ENCODE results near the gene NATD1. TPM values are rescaled to one million over a fixed set of nuclear protein-coding genes. Genes with fewer than 3 reads are reported as not detected.

The NATD1 gene
- total RNA-seq, 2 experiments from 2014 or later, result 2.1 to 2.5 TPM

DNA sequence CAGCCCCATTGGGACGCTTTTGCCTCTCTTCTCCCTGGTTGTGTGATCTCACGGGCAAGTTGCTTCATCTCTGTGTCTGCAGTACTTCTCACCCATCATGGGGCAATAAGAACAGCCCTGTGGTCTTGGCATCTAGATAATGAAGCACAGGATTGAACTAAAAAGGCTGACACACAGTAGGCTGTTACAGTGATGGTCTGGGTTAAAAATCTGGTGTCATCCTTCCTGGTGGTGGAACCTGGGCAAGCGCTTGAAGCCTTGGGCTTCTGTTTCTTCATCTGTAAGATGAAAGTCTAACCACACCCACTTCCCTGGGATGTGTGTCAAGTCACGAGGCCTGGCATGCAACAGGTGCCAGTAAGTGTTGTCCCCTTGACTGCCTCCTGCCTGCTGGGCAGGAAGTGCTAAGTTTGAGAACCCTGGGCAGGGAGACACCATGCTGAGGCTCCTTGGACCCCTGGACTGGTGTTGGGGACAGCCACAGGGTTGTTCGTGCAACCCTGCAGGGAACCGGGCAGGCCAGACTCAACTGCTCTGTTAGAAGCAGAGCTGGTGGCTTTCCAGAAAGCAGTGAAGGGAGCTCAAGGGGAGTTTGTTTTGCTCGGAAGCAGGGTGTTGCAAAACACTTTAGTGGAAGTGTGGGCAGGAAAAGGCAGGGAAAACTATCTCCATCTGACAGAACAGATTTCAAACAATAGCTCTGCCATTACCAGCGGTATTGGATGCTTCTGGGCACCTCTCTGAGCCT, 25.4 kb upstream of the NATD1 start:
- DNase-seq, result peak; percentile 76
- Mint-ChIP-seq H3K9me3 (no peaks in the 10 kb centered on the region), H3K4me3 (no peak overlapping the region), H3K27ac (peak overlapping the region; percentile 66), H3K36me3 (ENCODE audit: low read depth) (no peaks in the 10 kb centered on the region), H3K4me1 (ENCODE audit: low read depth) (peaks cover 59% of the 10 kb centered on the region), H3K27me3 (ENCODE audit: low read depth) (no peaks in the 10 kb centered on the region)
- intact Hi-C loops (cut with micrococcal nuclease), result no loop called here
- CTCF ChIA-PET, result interaction anchor here (0.8 to 3.2 kb wide), 10 partner anchors 9 to 253 kb away, joined by 3 to 22 read pairs (median 6); no protein-coding TSS in a partner anchor

GRCh38 chr17:21277332-21277731, 24.1 kb upstream of the NATD1 start:
- Mint-ChIP-seq H3K4me3 (no peak overlapping the region), H3K4me1 (ENCODE audit: low read depth) (peaks cover 50% of the 10 kb centered on the region), H3K36me3 (ENCODE audit: low read depth) (no peaks in the 10 kb centered on the region), H3K27ac (no peak overlapping the region), H3K27me3 (ENCODE audit: low read depth) (no peaks in the 10 kb centered on the region), H3K9me3 (no peaks in the 10 kb centered on the region)
- intact Hi-C loops (cut with micrococcal nuclease), result no loop called here
- DNase-seq, result no peak
- CTCF ChIA-PET, result interaction anchor here (0.6 to 3.1 kb wide), 7 partner anchors 9 to 235 kb away, joined by 3 to 26 read pairs (median 5); no protein-coding TSS in a partner anchor

GRCh38 chr17:21276264-21276588, 23.0 kb upstream of the NATD1 start:
- intact Hi-C loops (cut with micrococcal nuclease), result no loop called here
- Mint-ChIP-seq H3K4me1 (ENCODE audit: low read depth) (peaks cover 43% of the 10 kb centered on the region), H3K4me3 (peak overlapping the region; percentile 78)

DNA sequence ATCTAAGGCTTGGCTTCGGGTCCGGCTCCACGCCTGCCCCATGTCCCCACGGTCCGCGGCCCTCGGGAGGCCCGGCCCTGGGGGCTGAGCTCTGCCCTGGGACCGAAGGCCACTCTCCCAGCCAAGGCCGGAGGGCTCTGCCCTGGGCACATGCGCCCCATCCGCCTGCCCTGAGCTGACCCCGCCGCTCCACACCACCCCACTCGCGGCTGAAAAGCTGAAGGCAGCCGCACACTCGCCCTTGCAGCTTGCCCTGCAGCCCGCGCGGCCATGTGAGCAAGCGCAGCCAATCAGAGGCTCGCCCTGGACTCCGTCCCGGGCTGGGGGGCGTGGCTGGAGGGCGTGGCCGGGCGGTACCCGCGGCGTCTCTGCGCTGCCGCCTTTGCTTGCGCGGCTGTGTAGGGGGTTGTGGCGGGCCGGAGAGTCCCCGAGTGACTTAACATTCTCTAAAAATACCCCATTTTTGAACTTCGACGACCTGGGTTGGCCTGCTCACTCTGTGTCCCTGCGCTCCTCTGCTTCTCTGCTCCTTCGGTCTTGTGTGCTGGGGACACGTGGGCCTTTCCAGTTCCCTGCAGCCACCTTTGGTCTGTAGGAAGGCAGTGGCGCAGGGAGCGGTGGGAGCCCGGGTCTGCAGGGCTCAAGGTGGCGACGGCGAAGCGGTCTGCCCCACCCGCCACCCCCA, 22.5 kb upstream of the NATD1 start:
- H3K27me3 Mint-ChIP-seq (ENCODE audit: low read depth), result no peaks in the 10 kb centered on the region
- peaks cover 42% of the 10 kb centered on the region for H3K4me1 Mint-ChIP-seq (ENCODE audit: low read depth)
- DNase-seq, result peak; percentile 96
- H3K9me3 Mint-ChIP-seq, result no peaks in the 10 kb centered on the region
- no peaks in the 10 kb centered on the region for H3K36me3 Mint-ChIP-seq (ENCODE audit: low read depth)
- H3K4me3 Mint-ChIP-seq, result peak overlapping the region; percentile 78
- CTCF ChIA-PET, result interaction anchor here (0.5 to 3.1 kb wide), 5 partner anchors 11 to 1022 kb away, joined by 4 to 26 read pairs (median 6); no protein-coding TSS in a partner anchor
- H3K27ac Mint-ChIP-seq, result peak overlapping the region; percentile 77
- intact Hi-C loops (cut with micrococcal nuclease), result loop anchor here (1.0 kb wide), 5 partner anchors 9 to 232 kb away; partner anchors contain the start of genes MAP2K3, NATD1, TMEM11 and USP22

More at GRCh38 chr17:21276264-21276588, 23.0 kb upstream of the NATD1 start:
- peak overlapping the region; percentile 77 for H3K27ac Mint-ChIP-seq
- H3K27me3 Mint-ChIP-seq (ENCODE audit: low read depth), result no peaks in the 10 kb centered on the region
- CTCF ChIA-PET, result interaction anchor here (0.5 to 3.1 kb wide), 5 partner anchors 10 to 236 kb away, joined by 3 to 26 read pairs (median 6); no protein-coding TSS in a partner anchor
- no peak for DNase-seq
- no peaks in the 10 kb centered on the region for H3K9me3 Mint-ChIP-seq
- H3K36me3 Mint-ChIP-seq (ENCODE audit: low read depth), result no peaks in the 10 kb centered on the region

GRCh38 chr17:21275047-21275578, 21.9 kb upstream of the NATD1 start:
- Mint-ChIP-seq H3K4me1 (ENCODE audit: low read depth) (peaks cover 37% of the 10 kb centered on the region), H3K27ac (no peak overlapping the region), H3K36me3 (ENCODE audit: low read depth) (no peaks in the 10 kb centered on the region), H3K27me3 (ENCODE audit: low read depth) (no peaks in the 10 kb centered on the region), H3K4me3 (peak overlapping the region; percentile 78), H3K9me3 (no peaks in the 10 kb centered on the region)
- DNase-seq, result no peak
- intact Hi-C loops (cut with micrococcal nuclease), result loop anchor here (1.0 kb wide), 5 partner anchors 9 to 232 kb away; partner anchors contain the start of genes MAP2K3, NATD1, TMEM11 and USP22
- CTCF ChIA-PET, result interaction anchor here (0.5 to 3.1 kb wide), 4 partner anchors 12 to 1022 kb away, joined by 4 to 26 read pairs (median 12); no protein-coding TSS in a partner anchor

DNA sequence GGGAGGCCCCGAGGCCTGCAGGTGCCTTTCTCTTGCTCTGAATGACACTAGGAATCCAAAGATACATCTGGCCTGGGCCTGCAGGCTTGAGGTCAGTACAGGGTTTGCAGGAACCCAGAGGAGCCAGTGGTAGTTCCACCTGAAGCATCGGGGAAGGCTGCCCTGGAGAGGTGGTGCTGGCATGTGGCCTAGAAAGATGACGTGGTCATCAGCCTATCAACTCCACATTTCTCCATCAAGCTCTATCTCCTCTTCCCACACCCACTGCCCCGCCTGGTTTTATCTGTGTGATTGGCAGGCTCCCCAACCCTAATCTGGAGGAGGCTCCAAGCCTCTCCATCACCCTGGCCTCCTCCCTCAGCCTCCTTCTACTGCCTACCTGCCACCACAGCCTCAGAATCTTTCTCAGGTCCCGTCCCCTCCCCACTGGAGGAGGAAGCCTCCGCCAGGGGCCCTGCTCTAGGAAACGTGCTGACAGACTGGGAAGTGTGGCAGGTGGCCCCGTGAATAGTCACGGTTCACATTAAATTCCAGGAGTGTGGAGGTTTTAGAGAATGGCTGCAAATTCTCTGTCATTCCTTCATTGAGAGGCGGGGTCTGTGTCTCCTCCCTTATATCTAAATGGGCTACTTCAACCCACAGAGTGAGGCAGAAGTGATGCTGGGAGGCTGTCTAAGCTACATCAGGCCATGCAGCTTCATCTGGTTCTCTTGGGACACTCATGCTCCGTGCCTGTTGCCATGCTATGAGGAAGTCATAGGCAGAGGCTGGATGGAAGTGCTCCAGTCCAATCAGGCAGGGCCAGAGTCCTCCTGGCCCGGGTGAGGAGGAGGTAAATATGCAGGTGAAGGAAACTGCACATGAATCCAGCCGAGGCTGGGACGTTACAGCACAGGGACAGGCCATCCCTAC, 19.9 kb upstream of the NATD1 start:
- no peaks in the 10 kb centered on the region for H3K9me3 Mint-ChIP-seq
- H3K27me3 Mint-ChIP-seq (ENCODE audit: low read depth), result no peaks in the 10 kb centered on the region
- no peak overlapping the region for H3K27ac Mint-ChIP-seq
- intact Hi-C loops (cut with micrococcal nuclease), result no loop called here
- no peak for DNase-seq
- no peak overlapping the region for H3K4me3 Mint-ChIP-seq
- CTCF ChIA-PET, result interaction anchor here (1.0 kb wide), 1 partner anchor 57 kb away, joined by 3 read pairs; no protein-coding TSS in a partner anchor
- peaks cover 22% of the 10 kb centered on the region for H3K4me1 Mint-ChIP-seq (ENCODE audit: low read depth)
- H3K36me3 Mint-ChIP-seq (ENCODE audit: low read depth), result no peaks in the 10 kb centered on the region

DNA sequence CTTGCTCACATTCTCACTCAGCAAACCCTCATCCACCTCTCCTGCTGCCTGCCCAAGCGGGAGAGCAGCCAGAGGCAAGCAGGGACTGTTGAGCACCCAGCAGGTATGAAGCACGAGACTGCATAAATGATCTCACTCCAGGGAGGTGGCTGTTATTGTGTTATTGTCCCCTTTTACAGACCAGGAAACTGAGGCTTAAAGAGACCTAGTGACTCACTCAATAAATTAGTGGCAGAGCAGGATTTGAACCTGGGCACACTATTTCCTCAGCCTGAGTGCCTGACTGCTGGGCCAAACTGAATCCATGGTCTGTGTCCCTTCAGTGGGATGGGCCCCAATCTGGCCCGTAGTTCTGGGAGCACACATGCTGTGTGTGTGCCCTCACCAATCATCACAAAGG, 19.0 kb upstream of the NATD1 start:
- DNase-seq, result no peak
- CTCF ChIA-PET, result no interaction called here
- peaks cover 20% of the 10 kb centered on the region for H3K4me1 Mint-ChIP-seq (ENCODE audit: low read depth)
- H3K36me3 Mint-ChIP-seq (ENCODE audit: low read depth), result no peaks in the 10 kb centered on the region
- H3K4me3 Mint-ChIP-seq, result no peak overlapping the region
- H3K27ac Mint-ChIP-seq, result no peak overlapping the region
- H3K27me3 Mint-ChIP-seq (ENCODE audit: low read depth), result no peaks in the 10 kb centered on the region
- H3K9me3 Mint-ChIP-seq, result no peaks in the 10 kb centered on the region
- intact Hi-C loops (cut with micrococcal nuclease), result no loop called here

GRCh38 chr17:21271454-21272183, 18.4 kb upstream of the NATD1 start:
- no peak overlapping the region for H3K27ac Mint-ChIP-seq
- peaks cover 19% of the 10 kb centered on the region for H3K4me1 Mint-ChIP-seq (ENCODE audit: low read depth)
- CTCF ChIA-PET, result no interaction called here
- H3K27me3 Mint-ChIP-seq (ENCODE audit: low read depth), result no peaks in the 10 kb centered on the region
- no peak overlapping the region for H3K4me3 Mint-ChIP-seq
- intact Hi-C loops (cut with micrococcal nuclease), result no loop called here
- no peak for DNase-seq
- no peaks in the 10 kb centered on the region for H3K9me3 Mint-ChIP-seq
- H3K36me3 Mint-ChIP-seq (ENCODE audit: low read depth), result no peaks in the 10 kb centered on the region

DNA sequence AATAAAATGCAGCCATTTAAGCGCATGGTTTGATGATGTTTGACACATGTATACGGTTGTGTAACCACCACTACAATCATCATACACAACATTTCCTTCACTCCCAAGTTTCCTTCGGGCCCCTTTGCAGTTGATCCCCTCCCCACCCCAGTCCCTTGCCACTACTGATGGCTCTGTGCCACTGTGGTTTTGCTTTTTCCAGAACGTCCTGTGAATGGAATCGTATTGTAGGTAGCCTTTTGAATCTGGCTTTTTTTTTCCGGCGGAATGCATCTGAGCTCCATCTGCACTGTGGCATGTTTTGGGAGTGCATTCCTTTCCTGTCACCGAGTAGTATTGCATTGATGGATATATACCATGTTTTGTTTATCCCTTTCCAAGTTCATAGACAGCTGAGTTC, 16.2 kb upstream of the NATD1 start:
- Mint-ChIP-seq H3K4me1 (ENCODE audit: low read depth) (peaks cover 10% of the 10 kb centered on the region), H3K27me3 (ENCODE audit: low read depth) (no peaks in the 10 kb centered on the region), H3K36me3 (ENCODE audit: low read depth) (no peaks in the 10 kb centered on the region), H3K27ac (no peak overlapping the region), H3K4me3 (no peak overlapping the region), H3K9me3 (no peaks in the 10 kb centered on the region)
- intact Hi-C loops (cut with micrococcal nuclease), result no loop called here
- DNase-seq, result no peak
- CTCF ChIA-PET, result interaction anchor here (0.9 kb wide), 1 partner anchor 19 kb away, joined by 3 read pairs; no protein-coding TSS in a partner anchor

DNA sequence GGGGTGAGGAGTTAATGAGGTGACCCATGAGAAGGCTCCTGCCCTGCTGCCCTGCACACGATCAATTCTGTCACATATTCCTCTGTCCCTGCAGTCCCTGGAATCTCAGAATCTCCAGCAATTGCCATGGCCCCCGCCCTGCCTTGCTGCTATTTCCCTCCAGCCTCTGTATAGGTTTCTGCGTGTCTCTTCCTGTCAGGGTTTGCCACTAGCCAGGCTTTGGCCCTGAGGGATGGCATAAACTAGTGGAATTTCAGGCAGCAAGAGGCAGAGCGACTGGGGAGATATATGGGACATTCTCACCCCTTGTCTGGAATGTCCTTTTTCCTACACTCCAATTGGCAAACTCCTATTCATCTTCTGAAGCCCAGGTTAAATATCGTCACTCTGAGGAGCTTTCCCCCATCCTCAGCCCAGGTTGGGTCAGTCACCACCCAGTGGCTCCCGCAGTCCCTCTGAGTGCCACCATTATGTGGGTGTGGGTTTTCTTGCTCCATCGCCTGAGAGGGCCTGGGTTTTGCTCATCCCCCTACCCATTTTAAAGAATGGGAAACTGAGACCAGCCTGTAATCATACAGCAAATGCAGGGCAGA, 15.5 kb upstream of the NATD1 start:
- H3K4me3 Mint-ChIP-seq, result no peak overlapping the region
- intact Hi-C loops (cut with micrococcal nuclease), result no loop called here
- no peaks in the 10 kb centered on the region for H3K9me3 Mint-ChIP-seq
- H3K27me3 Mint-ChIP-seq (ENCODE audit: low read depth), result no peaks in the 10 kb centered on the region
- DNase-seq, result no peak
- H3K36me3 Mint-ChIP-seq (ENCODE audit: low read depth), result no peaks in the 10 kb centered on the region
- CTCF ChIA-PET, result interaction anchor here (1.6 kb wide), 1 partner anchor 11 kb away, joined by 4 read pairs; no protein-coding TSS in a partner anchor
- H3K27ac Mint-ChIP-seq, result no peak overlapping the region
- peaks cover 10% of the 10 kb centered on the region for H3K4me1 Mint-ChIP-seq (ENCODE audit: low read depth)

DNA sequence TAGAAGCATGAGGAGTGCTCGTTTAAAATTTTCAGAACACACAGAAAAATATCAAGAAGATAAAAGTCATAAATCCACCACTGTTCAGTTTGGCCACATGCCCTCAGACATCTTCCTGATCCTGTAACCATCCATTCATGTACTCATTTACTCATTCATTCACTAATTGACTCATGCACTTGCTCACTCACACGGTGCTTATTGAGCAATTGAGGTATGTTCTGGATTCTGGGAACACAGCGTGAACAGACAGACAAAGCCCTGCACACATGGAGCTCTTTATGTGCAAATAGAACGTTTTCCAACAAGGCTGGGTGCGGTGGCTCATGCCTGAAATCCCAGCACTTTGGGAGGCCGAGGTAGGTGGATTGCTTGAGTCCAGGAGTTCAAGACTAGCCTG, 10.2 kb upstream of the NATD1 start:
- no peaks in the 10 kb centered on the region for H3K36me3 Mint-ChIP-seq (ENCODE audit: low read depth)
- H3K9me3 Mint-ChIP-seq, result no peaks in the 10 kb centered on the region
- H3K4me1 Mint-ChIP-seq (ENCODE audit: low read depth), result peaks cover 10% of the 10 kb centered on the region
- no peak for DNase-seq
- intact Hi-C loops (cut with micrococcal nuclease), result no loop called here
- no peak overlapping the region for H3K27ac Mint-ChIP-seq
- CTCF ChIA-PET, result no interaction called here
- H3K27me3 Mint-ChIP-seq (ENCODE audit: low read depth), result no peaks in the 10 kb centered on the region
- no peak overlapping the region for H3K4me3 Mint-ChIP-seq

Data from activated naive CD4-positive, alpha-beta T cell treated with anti-CD3 and anti-CD28 coated beads for 36 hours (primary cell).